Activated T-helper 2 cell treated with anti-CD3 and anti-CD28 coated beads, Interferon-gamma antibody, Interleukin-2, Interleukin-4, amounts not matched to agents 10 μg/mL and 5 μg/mL and 100 μg/mL, durations not matched to agents 14 hours and 24 hours and 36 hours (primary cell): Measurements from ENCODE around the gene CLNK. TPM values are rescaled to one million over a fixed set of nuclear protein-coding genes. Genes with fewer than 3 reads are reported as not detected.
"Not testable (repeated sequence)": the region's sequence is repeated elsewhere in the genome, so short reads cannot be mapped to it uniquely, and the experiment has no call there.

Experiments
- DNase-seq: peaks from one replicate; pipeline ENCODE4 v3.0.0; 2021; ENCODE audit warnings: low spot score
- H3K27ac Mint-ChIP-seq: one replicate; pipeline ENCODE4 v1.8.0; 2021; ENCODE audit warnings: mixed read lengths
- H3K27me3 Mint-ChIP-seq: one replicate; pipeline ENCODE4 v1.8.0; 2021; ENCODE audit warnings: low read depth, mixed read lengths
- H3K36me3 Mint-ChIP-seq: one replicate; pipeline ENCODE4 v1.8.0; 2021; ENCODE audit warnings: low read depth, mixed read lengths
- H3K4me1 Mint-ChIP-seq: one replicate; pipeline ENCODE4 v1.8.0; 2021; ENCODE audit warnings: low read depth, mixed read lengths
- H3K4me3 Mint-ChIP-seq: one replicate; pipeline ENCODE4 v1.8.0; 2021; ENCODE audit warnings: low read depth, mild to moderate bottlenecking, moderate library complexity, mixed read lengths
- H3K9me3 Mint-ChIP-seq: one replicate; pipeline ENCODE4 v1.8.0; 2021; ENCODE audit warnings: mixed read lengths
- intact Hi-C: fragments of 100-400 bp; cut with micrococcal nuclease; formaldehyde crosslinking; loops from one replicate; pipeline ENCODE4 v1.15.1; 2023
- total RNA-seq: library from RNA; stranded (reverse); gene quantifications from 2 replicates; pipeline ENCODE4 v1.2.3, GENCODE V29; 2022

Gene CLNK
- total RNA-seq, 1 donor from 2014 or later = 0.89 TPM

GRCh38 chr4:10577508-10578426 lies 106.8 kb downstream of the CLNK start:
- DNase-seq = no peak
- intact Hi-C loops = no loop called here
- Mint-ChIP-seq H3K36me3 (no peaks in the 10 kb centered on the region), H3K27ac (no peak overlapping the region), H3K4me3 (no peak overlapping the region), H3K4me1 (peaks cover 10% of the 10 kb centered on the region), H3K9me3 (no peaks in the 10 kb centered on the region), H3K27me3 (peaks cover 4% of the 10 kb centered on the region)

- Mint-ChIP-seq H3K4me1 (peaks cover 9% of the 10 kb centered on the region), H3K4me3 (no peak overlapping the region), H3K27ac (no peak overlapping the region), H3K27me3 (peaks cover 6% of the 10 kb centered on the region), H3K36me3 (no peaks in the 10 kb centered on the region), H3K9me3 (no peaks in the 10 kb centered on the region)
- intact Hi-C loops = no loop called here
- DNase-seq = no peak
Measured at GRCh38 chr4:10577018-10577417, 107.5 kb downstream of the CLNK start.

- no peak for DNase-seq
- Mint-ChIP-seq H3K36me3 (no peaks in the 10 kb centered on the region), H3K4me1 (peaks cover 9% of the 10 kb centered on the region), H3K4me3 (no peak overlapping the region), H3K27me3 (peaks cover 6% of the 10 kb centered on the region), H3K27ac (no peak overlapping the region), H3K9me3 (no peaks in the 10 kb centered on the region)
- intact Hi-C loops = no loop called here
Measured at GRCh38 chr4:10576236-10576635, 108.3 kb downstream of the CLNK start.

GRCh38 chr4:10575414-10575813 lies 109.2 kb downstream of the CLNK start:
- H3K4me3 Mint-ChIP-seq = no peak overlapping the region
- intact Hi-C loops = no loop called here
- H3K27ac Mint-ChIP-seq = no peak overlapping the region
- no peaks in the 10 kb centered on the region for H3K36me3 Mint-ChIP-seq
- H3K9me3 Mint-ChIP-seq = no peaks in the 10 kb centered on the region
- peaks cover 6% of the 10 kb centered on the region for H3K27me3 Mint-ChIP-seq
- no peak for DNase-seq
- H3K4me1 Mint-ChIP-seq = peaks cover 9% of the 10 kb centered on the region

GRCh38 chr4:10574553-10574952 lies 110.0 kb downstream of the CLNK start:
- H3K36me3 Mint-ChIP-seq, intact Hi-C loops, H3K4me1 Mint-ChIP-seq, H3K9me3 Mint-ChIP-seq, H3K27ac Mint-ChIP-seq, H3K27me3 Mint-ChIP-seq, H3K4me3 Mint-ChIP-seq, DNase-seq: not testable (repeated sequence)

GRCh38 chr4:10571909-10572308 lies 112.7 kb downstream of the CLNK start:
- Mint-ChIP-seq H3K36me3 (no peaks in the 10 kb centered on the region), H3K27ac (no peak overlapping the region), H3K27me3 (peaks cover 13% of the 10 kb centered on the region), H3K4me1 (peaks cover 2% of the 10 kb centered on the region), H3K9me3 (no peaks in the 10 kb centered on the region), H3K4me3 (no peak overlapping the region)
- intact Hi-C loops = no loop called here
- no peak for DNase-seq

- Mint-ChIP-seq H3K36me3 (no peaks in the 10 kb centered on the region), H3K27me3 (peaks cover 13% of the 10 kb centered on the region), H3K9me3 (no peaks in the 10 kb centered on the region), H3K4me1 (peaks cover 2% of the 10 kb centered on the region), H3K4me3 (no peak overlapping the region), H3K27ac (no peak overlapping the region)
- no peak for DNase-seq
- intact Hi-C loops = no loop called here
Measured at GRCh38 chr4:10569491-10569890, 115.1 kb downstream of the CLNK start.

GRCh38 chr4:10567766-10568165 lies 116.8 kb downstream of the CLNK start:
- Mint-ChIP-seq H3K4me3 (no peak overlapping the region), H3K9me3 (no peaks in the 10 kb centered on the region), H3K36me3 (no peaks in the 10 kb centered on the region), H3K27ac (no peak overlapping the region), H3K4me1 (no peaks in the 10 kb centered on the region), H3K27me3 (peaks cover 14% of the 10 kb centered on the region)
- intact Hi-C loops = no loop called here
- DNase-seq = no peak

GRCh38 chr4:10565166-10565780 lies 119.3 kb downstream of the CLNK start:
- no peak overlapping the region for H3K4me3 Mint-ChIP-seq
- H3K4me1 Mint-ChIP-seq = no peaks in the 10 kb centered on the region
- no peak overlapping the region for H3K27ac Mint-ChIP-seq
- intact Hi-C loops = no loop called here
- no peak for DNase-seq
- no peaks in the 10 kb centered on the region for H3K36me3 Mint-ChIP-seq
- peaks cover 14% of the 10 kb centered on the region for H3K27me3 Mint-ChIP-seq
- no peaks in the 10 kb centered on the region for H3K9me3 Mint-ChIP-seq

GRCh38 chr4:10554694-10555093 lies 129.9 kb downstream of the CLNK start:
- no peak overlapping the region for H3K4me3 Mint-ChIP-seq
- no peaks in the 10 kb centered on the region for H3K9me3 Mint-ChIP-seq
- peaks cover 5% of the 10 kb centered on the region for H3K4me1 Mint-ChIP-seq
- no peak overlapping the region for H3K27ac Mint-ChIP-seq
- H3K27me3 Mint-ChIP-seq = peaks cover 2% of the 10 kb centered on the region
- no peaks in the 10 kb centered on the region for H3K36me3 Mint-ChIP-seq
- no peak for DNase-seq
- intact Hi-C loops = loop anchor here (1.0 kb wide), 1 partner anchor 870 kb away; no protein-coding TSS in a partner anchor

GRCh38 chr4:10554121-10554520 lies 130.4 kb downstream of the CLNK start:
- H3K36me3 Mint-ChIP-seq = no peaks in the 10 kb centered on the region

GRCh38 chr4:10552591-10553280 lies 131.8 kb downstream of the CLNK start:
- no peaks in the 10 kb centered on the region for H3K9me3 Mint-ChIP-seq
- peaks cover 2% of the 10 kb centered on the region for H3K27me3 Mint-ChIP-seq
- H3K4me1 Mint-ChIP-seq = peaks cover 5% of the 10 kb centered on the region
- H3K4me3 Mint-ChIP-seq = no peak overlapping the region
- H3K36me3 Mint-ChIP-seq = no peaks in the 10 kb centered on the region
- no peak for DNase-seq
- intact Hi-C loops = no loop called here
- H3K27ac Mint-ChIP-seq = no peak overlapping the region

More at GRCh38 chr4:10554121-10554520, 130.4 kb downstream of the CLNK start:
- Mint-ChIP-seq H3K9me3 (no peaks in the 10 kb centered on the region), H3K4me3 (no peak overlapping the region), H3K4me1 (peaks cover 5% of the 10 kb centered on the region), H3K27ac (no peak overlapping the region), H3K27me3 (peaks cover 2% of the 10 kb centered on the region)
- intact Hi-C loops = no loop called here
- DNase-seq = no peak

GRCh38 chr4:10535912-10536311 lies 148.7 kb downstream of the CLNK start:
- no peak overlapping the region for H3K4me3 Mint-ChIP-seq
- intact Hi-C loops = loop anchor here (5.0 kb wide), 2 partner anchors 194 to 519 kb away; no protein-coding TSS in a partner anchor
- DNase-seq = no peak
- peaks cover 9% of the 10 kb centered on the region for H3K27me3 Mint-ChIP-seq
- H3K4me1 Mint-ChIP-seq = no peaks in the 10 kb centered on the region
- H3K9me3 Mint-ChIP-seq = no peaks in the 10 kb centered on the region
- H3K36me3 Mint-ChIP-seq = no peaks in the 10 kb centered on the region
- no peak overlapping the region for H3K27ac Mint-ChIP-seq
